Myocyte (in vitro differentiated cells): ENCODE data around the gene C16orf74. TPM values are rescaled to one million over a fixed set of nuclear protein-coding genes. Genes with fewer than 3 reads are reported as not detected.

Source experiments
- DNase-seq: peaks from one replicate; pipeline ENCODE4 v3.0.0-alpha.2; 2012; ENCODE audit warnings: low read depth
- total RNA-seq: library from RNA; depleted of rRNA; stranded (reverse); fragments of >200 nt; gene quantifications from 2 replicates; pipeline ENCODE4 v1.2.3, GENCODE V29; 2014

Gene C16orf74
- total RNA-seq, 1 donor from 2014 or later = 0.16 TPM

DNA sequence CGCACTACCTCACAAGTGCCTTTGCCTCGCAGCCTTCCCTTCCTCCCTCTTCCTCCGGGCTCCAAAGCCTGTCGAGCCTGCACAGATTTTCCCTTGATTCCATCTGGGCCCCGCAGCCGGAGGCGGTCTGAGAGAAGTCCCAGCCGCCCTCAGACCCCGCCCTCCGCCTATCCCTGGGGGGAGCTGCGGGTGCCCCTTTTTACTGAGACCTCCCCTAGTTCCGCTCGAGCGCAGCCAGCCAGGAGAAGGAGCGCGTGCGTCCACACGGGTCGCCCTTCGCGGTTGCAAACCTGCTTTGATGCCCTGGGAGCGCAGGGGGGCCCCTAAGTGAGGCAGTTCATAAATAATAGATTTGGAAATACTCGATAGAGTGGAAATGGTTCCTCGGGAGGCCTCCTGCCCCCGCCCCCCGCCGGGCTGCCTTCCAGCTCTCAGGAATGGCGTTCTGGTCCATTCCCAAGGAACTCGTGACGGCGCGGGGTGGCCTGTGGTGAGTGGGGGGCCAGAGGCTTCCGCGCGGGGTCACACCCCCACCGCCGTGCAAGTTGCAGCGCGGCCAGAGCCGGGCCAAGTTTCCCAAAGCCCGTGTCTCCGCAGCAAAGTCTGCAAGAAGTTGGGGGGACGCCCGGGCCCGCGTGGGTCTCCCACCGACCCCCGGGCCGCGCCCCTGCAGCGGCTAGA, 610 bp downstream of the C16orf74 start:
- DNase-seq = no peak

DNA sequence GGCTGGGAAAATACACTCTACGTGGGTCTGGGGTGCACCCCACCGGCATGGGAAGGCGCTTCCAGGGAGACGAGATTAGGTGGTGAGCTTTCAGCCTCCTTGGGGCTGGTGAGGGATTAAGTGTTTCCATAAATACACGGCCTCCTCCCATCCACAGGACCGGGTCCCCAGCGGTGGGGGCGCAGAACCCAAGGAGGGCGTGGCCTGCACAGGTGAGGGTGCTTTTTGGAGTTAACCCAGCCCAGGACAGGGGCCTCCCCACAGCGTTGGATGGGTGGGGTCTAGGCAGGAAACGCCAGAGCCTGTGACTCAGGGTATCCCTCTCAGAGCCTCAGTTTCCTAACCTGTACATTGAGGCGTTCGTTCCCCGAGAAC, 1.1 kb downstream of the C16orf74 start:
- no peak for DNase-seq

DNA sequence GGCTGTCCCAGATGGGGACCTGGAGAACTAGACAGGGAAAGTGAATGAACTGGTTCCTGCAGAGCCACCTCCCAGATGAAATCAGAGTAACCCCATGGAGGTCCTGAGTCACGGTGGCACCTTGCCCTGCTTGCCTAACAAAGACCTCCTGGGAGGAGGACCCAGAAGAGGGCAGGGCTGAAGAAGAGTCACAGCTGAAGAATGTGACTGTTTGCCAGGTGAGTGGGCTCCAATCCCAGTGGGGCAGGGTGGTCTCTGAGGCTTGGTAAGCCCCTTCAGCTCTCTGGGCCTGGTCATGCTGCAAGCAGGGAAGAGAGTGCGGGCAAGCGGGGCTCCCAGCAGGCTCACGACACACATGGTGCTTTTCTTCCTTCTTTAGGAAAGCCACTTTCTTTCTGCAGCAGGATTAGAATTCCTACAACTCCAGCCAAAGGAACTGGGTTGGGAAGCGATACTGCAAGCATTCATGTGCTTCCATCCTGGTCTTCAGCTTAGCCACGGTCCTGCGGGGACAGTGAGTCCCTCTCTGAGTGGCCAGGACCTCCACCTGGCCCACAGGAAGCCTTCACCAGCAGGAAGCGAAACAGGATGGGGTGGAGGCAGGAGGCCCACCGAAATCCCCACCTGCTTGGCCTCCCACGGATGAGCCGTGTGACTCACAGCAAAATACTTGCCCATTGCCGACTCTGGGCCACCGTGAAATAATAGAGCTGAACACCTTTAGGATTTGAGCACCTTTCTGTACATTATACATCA, 4.3 kb downstream of the C16orf74 start:
- no peak for DNase-seq

DNA sequence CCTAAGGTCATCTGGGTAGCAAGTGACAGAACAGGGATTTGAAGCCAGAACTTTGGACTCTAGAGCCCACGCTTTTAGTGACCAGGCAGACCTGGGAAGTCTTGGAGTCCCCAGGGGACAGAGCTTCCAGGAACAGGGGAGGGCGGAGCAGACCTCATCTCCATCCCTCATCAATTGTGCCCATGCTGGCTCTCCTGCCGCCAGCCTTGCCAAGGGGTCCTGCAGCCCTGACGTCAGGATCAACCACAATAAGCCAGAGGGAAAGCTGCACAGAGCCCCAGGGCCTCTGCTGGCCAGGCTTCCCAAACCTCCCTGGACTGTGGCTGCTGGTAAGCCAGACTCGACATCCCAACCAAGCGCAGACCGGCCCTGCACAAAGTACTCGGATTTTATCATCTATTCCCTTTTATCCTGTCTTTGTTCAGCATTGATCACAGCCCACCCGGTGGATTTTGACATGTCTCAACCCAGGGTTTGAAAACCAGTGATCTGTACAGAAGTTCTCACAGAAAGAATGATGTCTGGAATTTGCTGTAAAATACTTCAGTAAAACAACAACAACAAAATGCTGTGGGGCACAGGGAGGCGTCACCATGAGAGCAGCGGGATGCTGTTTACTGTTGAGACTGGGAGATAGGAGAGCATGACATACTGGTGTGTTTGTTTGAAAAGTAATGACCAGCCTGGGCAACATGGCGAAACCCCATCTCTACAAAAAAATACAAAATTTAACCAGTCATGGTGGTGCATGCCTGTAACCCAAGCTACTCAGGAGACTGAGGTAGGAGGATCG, 11.8 kb downstream of the C16orf74 start:
- DNase-seq = no peak

DNA sequence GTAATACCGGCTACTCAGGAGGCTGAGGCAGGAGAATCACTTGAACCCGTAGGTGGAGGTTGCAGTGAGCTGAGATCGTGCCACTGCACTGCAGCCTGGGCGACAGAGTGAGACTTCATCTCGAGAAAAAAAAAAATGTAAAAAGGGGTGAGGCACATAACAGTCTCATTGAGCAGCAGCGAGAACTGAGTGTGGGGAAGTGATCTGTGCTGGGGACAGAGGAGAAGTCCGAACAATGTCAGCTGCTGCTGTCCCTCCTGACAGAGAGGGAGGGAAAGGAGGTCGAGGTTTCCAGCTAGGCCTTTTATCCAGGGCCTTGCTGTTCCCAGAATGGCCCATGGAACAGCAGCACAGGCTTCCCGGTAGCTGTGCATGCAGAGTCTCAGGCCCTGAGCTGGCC, 14.0 kb downstream of the C16orf74 start:
- DNase-seq = no peak

DNA sequence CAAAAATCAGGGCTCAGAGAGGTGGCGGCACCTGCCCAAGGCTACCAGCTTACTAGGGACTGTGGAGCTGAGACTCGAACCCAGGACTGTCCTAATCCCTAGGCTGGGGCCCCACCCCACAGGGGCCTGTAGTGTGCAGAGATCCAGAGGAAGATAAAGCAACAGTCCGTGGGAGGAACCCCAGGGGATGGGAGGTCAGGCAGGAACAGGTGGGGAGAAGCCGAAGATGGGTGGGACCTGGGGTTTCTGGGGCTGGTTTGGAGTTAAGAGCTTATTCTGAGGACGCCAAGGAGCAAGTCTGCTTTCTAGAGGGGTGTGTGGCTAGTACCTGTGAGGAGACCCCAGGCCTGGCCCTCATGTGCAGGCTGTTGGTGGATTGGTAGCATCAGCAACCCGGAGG, 14.9 kb downstream of the C16orf74 start:
- no peak for DNase-seq

DNA sequence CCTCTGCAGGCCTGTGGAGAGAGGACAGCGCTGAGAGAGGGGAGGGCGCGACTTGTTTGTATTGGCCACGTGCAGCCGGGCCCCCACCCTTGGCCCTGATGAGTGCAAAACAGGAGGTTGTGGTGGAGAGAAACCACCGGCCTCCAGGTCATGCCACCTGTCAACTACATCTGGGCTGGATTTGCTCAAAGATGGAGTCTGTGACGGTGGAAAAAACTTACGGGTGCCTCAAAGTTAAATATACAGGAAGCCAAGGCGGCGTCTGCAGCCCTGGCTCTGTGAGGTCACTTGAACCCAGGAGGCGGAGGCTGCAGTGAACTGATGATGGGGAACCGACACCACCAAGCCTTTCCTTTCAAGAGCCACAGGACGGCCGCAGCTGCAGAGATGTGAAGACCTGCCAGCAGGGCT, 15.7 kb downstream of the C16orf74 start:
- DNase-seq = no peak

DNA sequence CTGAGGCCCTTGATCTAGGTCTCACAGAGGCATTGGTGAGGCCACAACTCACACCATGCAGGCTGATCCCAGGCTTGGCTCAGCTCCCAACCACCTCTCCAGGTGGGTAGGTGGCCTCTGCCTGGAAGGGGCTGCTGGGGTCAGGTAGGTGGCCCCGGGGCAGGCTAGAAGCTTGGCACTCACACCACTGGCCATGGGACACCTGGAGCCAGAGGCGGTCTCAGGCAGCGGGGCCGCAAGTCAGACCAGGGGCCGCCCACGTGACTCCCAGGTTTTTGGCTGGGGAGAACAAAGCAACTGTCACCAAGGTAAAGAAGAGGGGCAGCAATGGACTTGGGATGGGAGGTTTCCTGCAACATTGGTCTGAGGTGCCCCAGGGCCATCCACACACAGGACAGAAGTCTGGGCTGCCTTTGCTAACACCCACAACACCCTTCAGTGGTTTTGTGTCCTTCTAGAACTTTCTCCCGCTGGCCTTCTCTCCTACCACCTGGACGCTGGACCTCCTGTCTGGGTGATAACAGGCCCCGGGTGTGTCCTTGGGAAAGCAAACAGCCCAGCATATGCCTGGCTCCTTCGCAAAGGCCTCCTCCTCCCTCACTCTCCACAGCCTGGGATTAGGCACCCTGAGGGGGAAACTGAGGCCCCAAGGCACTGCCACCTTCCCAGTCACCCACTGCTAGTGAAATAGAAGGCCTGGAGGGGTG, 16.4 kb downstream of the C16orf74 start:
- DNase-seq = no peak

DNA sequence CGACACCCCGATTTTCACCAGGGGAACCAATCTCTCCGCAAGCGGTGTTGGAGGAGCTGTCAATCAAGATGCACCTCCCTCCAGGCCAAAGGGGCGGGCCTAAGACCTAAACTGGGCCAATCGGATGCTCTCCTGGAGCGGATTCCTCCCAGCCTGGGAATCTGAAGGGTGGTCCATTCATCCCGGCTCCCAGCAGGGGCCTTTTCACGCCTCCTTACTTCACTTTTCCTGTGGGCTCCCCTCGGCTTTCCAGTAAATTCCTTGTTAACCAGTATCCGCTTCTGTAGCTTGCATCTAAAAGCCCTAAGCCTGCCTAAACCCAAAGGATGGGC, 17.1 kb downstream of the C16orf74 start:
- no peak for DNase-seq

DNA sequence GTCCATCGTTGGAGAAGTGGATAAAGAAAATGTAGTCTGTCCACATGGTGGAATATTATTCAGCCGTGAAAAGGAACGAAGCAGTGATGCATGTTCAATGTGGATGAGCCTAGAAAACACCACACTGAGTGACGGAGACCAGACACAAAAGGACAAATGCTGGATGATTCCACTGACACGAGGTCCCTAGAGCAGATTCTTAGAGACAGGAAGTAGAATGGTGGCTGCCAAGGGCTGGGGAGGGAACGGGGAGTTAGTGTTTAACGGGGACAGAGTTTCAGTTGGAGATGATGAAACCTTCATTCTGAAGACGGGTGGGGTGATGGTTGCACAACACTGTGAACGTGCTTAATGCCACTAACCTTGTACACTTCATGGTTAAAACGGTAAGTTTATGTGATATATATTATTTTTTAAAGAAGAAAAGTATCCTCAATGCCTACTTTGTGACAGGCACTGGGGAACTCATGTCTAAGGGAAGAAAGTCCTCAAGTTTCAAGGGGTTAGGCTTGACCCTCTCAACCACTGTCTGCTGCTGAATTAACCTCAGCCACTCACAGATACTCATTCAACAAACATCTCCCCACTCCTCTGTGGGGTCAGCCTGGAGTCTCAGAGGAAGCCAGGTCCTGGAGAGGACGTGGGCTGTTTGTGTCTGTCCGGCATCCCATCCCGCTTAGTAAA, 17.6 kb downstream of the C16orf74 start:
- DNase-seq = no peak

DNA sequence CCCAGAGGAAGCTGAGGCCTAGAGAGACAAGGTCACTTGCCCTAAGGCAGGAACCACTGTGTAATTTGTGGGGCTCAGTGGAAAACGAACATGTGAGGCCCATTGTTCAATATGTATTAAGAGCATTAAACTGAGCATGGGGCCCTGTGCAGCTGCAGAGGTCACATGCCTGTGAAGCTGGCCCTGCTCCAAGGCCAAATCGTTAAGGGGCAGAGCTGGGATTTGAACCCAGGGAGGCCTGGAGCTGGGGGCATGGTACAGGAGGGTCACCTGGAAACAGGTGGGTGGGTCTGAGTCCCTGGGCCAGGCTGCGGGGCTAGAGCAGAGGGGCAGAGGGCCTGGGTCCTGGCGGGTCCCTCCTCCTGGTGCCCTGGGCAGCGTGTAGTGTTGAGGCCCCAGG, 19.7 kb downstream of the C16orf74 start:
- no peak for DNase-seq

DNA sequence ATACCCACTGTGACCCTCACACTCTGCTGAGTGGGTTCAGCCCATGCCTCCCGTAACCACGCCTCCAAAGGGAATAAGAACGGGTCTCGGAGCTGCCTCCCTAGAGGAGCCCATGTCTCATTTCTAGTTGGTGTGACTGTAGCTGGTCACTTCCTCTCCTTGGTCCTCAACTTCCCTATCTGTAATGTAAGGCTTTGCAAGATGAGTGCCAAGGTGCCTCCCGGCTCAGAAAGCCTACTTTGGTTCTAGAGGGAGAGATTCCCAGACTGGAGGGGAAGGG, 20.8 kb downstream of the C16orf74 start:
- no peak for DNase-seq

DNA sequence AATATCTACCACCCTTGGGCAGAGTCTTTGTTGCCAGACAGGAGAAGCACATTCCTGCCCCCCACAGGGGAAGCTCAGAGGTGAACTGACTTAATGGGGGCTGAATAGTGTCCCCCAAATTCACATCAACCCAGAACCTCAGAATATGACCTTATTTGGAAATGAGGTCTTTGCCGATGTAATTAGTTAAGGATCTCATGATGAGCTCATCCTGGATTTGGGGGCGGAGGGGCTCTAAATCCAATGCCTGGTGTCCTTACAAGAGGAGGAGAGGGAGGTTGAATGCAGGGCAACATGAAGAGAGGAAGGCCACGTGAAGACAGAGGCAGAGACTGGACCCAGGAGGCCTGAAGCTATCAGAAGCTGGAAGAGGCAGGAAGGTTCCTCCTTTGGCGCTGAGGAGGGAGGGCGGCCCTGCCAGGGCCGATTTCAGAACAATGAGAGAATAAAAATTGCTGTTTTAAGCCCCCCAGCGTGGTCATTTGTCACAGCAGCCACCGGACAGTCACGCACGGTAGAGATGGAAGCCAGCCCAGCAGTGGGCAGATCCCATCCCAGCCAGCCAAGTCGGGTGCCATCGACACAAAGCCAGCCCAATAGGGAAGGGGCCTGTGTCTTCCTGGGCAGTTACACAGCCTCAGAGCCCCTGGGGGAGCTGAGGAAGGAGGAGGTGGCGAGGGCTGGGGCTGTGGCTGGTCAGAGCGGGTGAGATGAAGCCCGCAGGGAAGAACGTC, 21.3 kb downstream of the C16orf74 start:
- DNase-seq = no peak

DNA sequence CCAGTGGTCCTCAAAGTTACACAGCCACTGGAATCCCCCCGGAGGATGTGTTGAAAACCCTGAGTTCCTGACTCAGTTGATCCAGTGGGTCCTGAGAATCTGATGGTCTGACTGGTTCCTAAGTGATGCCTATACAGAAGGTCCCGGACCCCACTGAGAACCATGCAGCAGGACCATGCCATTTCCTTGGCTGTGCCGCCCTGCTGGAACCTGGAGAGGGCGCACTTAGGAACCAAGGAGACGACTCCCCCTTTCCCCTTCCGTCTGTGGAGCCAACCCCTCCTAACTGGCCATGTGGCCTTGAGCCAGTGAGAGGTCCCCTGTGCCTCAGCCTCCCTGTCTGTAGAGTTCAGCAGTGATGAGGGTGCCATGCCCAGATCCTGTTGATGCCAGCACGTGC, 22.0 kb downstream of the C16orf74 start:
- no peak for DNase-seq

DNA sequence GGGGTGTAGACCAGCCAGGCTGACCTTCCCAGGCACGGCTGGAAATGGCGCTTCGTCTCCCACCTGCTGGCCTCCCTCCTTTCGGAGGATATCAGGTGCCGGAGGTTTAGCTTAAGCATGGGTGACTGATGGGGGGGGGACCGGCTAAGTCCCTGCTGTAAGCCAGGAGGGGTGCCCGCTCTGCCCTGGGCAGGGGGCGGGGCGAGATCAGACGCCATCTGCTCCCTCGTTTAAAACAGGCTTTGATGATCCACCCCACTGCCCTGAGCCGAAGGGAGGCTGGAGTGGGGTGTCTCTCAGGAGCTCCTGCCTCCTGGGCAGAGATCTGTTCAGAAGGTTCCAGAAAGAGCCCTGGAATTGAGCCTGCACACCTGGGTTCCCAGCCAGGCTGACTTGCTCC, 26.0 kb downstream of the C16orf74 start:
- DNase-seq = no peak

DNA sequence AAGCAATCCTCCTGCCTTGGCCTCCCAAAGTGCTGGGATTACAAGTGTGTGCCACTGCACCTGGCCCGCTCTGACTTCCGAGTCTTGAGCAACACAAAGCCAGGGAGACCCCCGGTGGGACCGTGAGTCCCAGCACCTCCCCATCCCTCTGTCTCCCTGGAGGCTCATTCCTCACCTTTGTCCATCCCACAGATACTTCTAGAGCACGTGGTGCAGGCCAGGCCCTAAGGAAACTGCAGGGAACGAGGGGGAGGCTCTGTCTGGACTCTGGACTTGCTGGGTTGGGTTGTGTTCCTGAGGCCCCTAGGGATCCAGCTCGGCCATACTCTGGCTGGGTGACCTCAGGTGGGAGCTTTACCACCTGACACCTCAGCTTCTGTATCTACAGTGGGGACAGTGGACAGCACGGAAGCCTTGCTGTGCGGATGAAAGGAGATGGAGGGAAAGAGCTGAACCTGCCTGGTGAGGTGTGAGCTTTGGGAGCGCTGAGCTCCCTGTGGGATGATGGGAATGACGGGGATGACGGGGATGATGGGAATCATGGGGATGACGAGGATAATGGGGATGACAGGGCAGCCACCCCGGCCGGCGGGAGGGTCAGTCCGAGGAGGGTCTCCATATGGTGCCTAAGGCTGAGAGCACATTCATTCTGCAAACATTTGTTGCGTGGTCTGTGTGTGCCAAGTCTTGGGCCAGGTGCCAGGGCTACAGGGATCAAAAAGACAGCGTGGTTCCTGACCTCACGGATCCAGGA, 26.6 kb downstream of the C16orf74 start:
- no peak for DNase-seq

DNA sequence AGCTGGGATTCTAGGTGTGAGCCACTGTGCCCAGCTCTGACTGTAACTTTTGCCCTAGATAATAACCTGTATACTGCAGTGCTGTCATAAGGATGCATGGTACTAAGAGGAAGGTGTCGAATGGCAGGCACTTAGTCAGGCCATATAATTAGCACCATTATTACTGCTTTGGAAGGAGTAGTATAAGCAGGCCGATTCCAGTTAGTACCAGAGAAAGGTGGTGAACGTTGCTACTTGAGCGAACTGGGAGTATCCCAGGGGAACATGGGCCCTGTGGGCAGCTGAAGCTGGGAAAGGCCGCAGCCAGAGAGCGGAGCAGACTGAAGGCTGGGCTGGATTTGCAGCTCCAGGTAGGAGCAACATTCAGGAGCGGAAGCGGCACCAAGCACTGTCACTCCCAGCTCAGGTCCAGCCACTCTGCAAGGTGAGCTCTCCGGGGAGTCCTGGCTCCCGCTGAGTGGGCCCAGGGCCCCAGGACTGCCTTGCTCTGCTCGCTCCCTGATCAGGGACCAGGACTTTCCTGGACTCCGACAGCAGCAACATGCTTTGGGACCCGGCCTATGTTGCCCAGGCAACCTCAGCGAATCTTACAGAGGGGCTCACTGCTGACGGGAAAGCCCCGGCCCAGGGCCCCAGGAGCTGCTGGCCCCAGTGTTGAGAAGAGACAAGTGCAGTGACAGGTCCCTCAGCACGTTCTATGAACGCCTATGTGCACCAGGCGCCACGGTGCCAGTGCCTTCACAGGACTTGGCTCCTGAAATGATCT, 28.6 kb downstream of the C16orf74 start:
- DNase-seq = no peak

DNA sequence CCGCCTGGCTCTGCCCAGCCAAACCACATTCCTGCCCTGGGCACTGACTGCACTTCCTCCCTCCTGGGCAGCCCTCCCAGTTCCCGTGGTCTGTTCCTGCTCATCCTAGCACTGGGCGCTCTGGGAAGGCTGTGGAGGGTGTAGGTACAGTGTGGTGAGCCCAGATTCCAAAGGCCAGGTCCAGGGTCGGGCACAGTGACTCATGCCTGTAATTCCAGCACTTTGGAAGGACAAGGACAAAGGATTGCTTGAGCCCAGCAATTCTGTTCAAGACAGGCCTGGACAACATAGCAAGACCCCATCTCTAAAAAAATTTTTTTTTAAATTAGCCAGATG, 30.6 kb downstream of the C16orf74 start:
- peak; percentile 25 for DNase-seq

DNA sequence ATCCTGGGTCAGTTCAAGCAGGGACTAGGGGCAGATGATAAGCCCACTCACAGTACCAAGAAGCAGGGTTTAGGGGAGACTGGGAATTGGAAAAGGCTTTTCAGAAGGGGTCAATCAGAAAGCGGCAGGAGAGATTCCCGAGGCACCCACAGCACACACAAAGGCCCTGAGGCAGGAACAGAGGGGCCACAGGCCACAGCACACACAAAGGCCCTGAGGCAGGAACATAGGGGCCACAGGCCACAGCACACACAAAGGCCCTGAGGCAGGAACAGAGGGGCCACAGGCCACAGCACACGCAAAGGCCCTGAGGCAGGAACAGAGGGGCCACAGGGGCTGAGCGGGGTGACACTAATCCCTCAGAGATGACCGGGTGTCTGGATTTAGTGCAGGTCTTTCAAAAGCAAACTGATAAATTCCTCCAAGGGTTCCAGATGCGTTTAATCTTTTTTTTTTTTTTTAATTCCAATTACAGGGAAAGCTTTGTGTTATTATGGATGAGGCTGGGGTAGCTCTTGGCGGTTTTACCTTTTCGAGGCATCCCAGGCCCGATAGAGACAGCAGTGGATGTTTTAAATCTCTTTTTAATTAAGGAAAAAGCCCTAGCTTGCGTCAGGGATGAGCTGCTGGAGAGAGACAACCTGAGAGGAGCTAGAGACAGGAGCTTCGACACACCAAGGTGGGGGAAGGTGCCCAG, 31.1 kb downstream of the C16orf74 start:
- no peak for DNase-seq
